K562 (cell line): ENCODE results near the gene PITHD1. TPM values are rescaled to one million over a fixed set of nuclear protein-coding genes. Genes with fewer than 3 reads are reported as not detected.

ENCODE experiments used
- CBFB ChIP-seq: sonication (generic); formaldehyde crosslinking; IDR thresholded peaks from 2 replicates; pipeline ENCODE4 v1.4.0; 2020; ENCODE audit warnings: mild to moderate bottlenecking, missing genetic modification reagents
- CREB3L1 ChIP-seq: fragments of 450-650 bp; IDR thresholded peaks from 2 replicates; pipeline ENCODE4 v1.6.1; 2014; ENCODE audit warnings: low read depth, mild to moderate bottlenecking, moderate library complexity, borderline replicate concordance
- HMGN3 ChIP-seq: IDR thresholded peaks from 2 replicates; pipeline ENCODE4 v1.6.1; 2011; ENCODE audit warnings: borderline replicate concordance, low read depth, mild to moderate bottlenecking, mixed read lengths, low read length; ENCODE audit not compliant: insufficient read length; ENCODE audit errors: extremely low read depth
- KDM5B ChIP-seq: fragments of 200-600 bp; sonication (generic); IDR thresholded peaks from 2 replicates; pipeline ENCODE4 v1.6.1; 2012; ENCODE audit warnings: low read depth, mild to moderate bottlenecking, moderate library complexity, low read length, control low read depth, inconsistent platforms; ENCODE audit not compliant: insufficient replicate concordance
- NFYB ChIP-seq: IDR thresholded peaks from 2 replicates; pipeline ENCODE4 v1.6.1; 2011; ENCODE audit warnings: mild to moderate bottlenecking, moderate library complexity; ENCODE audit not compliant: insufficient read length; ENCODE audit errors: extremely low read depth
- NKRF ChIP-seq: fragments of 450-650 bp; IDR thresholded peaks from 2 replicates; pipeline ENCODE4 v1.6.1; 2016; ENCODE audit warnings: borderline replicate concordance
- NONO ChIP-seq, 2 experiments: fragments of 200-400 bp in 1 of 2; fragments of 450-650 bp in 1 of 2; formaldehyde crosslinking in 1 of 2; IDR thresholded peaks; 2 replicates each; pipeline ENCODE4 v1.6.1; 2017; ENCODE audit warnings: low read depth in 2 of 2, mild to moderate bottlenecking in 2 of 2, moderate library complexity in 2 of 2, low read length in 1 of 2
- RBFOX2 ChIP-seq: fragments of 200-400 bp; formaldehyde crosslinking; IDR thresholded peaks from 2 replicates; pipeline ENCODE4 v1.6.1; 2017; ENCODE audit warnings: low read depth, mild to moderate bottlenecking, low read length, moderate library complexity
- REST ChIP-seq, 2 experiments: fragments of 450-650 bp; formaldehyde crosslinking in 1 of 2; IDR thresholded peaks; 2 replicates each; pipeline versions ENCODE4 v1.4.0 to v1.6.1; 2014 to 2020; ENCODE audit warnings: mild to moderate bottlenecking in 2 of 2, borderline replicate concordance in 1 of 2, low read depth in 1 of 2
- SMAD2 ChIP-seq: fragments of 150-350 bp; IDR thresholded peaks from 2 replicates; pipeline ENCODE4 v1.6.1; 2014; ENCODE audit warnings: low read depth, mild to moderate bottlenecking, low read length
- SMAD3 ChIP-seq: fragments of 450-650 bp; formaldehyde crosslinking; conservative IDR thresholded peaks from 2 replicates; pipeline ENCODE4 v1.4.0; 2020; ENCODE audit warnings: mild to moderate bottlenecking
- ZNF354B ChIP-seq: fragments of 250-450 bp; sonication (Bioruptor Pico); IDR thresholded peaks from 2 replicates; pipeline ENCODE4 v1.4.0; 2020
- polyA plus RNA-seq, 8 experiments: library from polyadenylated mRNA; depleted of rRNA in 4 of 8; stranded (reverse) in 5 of 8; unstranded in 3 of 8; fragments of >200 nt; fragmentation: Nextera tagmentation in 2 of 8; fragmentation: Illumina TruSeq in 1 of 8; extraction: Ambion mirVana in 2 of 8; extraction: Trizol in 1 of 8; gene quantifications; 2 replicates each; pipeline versions ENCODE4 v1.2.1 to v1.2.3, GENCODE V29; 2011 to 2014; ENCODE audit warnings: inconsistent platforms in 1 of 8, missing spikeins in 1 of 8
- total RNA-seq, 7 experiments: library from RNA; depleted of rRNA in 6 of 7; stranded (reverse); fragments of >200 nt in 6 of 7; fragmentation: Illumina TruSeq in 2 of 7; extraction: Trizol in 2 of 7; gene quantifications; 2 replicates each; pipeline versions ENCODE4 v1.2.1 to v1.2.3, GENCODE V29; 2011 to 2021; ENCODE audit warnings: low replicate concordance in 1 of 7

Gene PITHD1
- total and polyA plus RNA-seq, 9 of the 15 experiments (the other 6 are each of a cell fraction or from before 2014, with no cell fraction given): 46.5 to 175 (median 149) TPM

- TF ChIP-seq NKRF (peak; percentile 94), SMAD3 (CRISPR knock-in tag) (0 out of 2 replicates have a peak, but pooled peaks have one; percentile 19), KDM5B (peak; percentile 80), SMAD2 (no peak), ZNF354B (no peak), CBFB (peak; percentile 84), REST (IDR thresholded peaks at IDR 0.05; ENCODE audit: borderline replicate concordance) (peak; percentile 20; the same call in 1 of the 2 replicates), REST (CRISPR knock-in tag; IDR thresholded peaks at IDR 0.05; ENCODE audit: low read depth) (peak; percentile 51), NONO (IDR thresholded peaks at IDR 0.05; ENCODE audit: low read depth in 2 of 2, low read length in 1 of 2) (0 out of 4 replicates have a peak, but pooled peaks of 1 of the 2 experiments have one; percentile 48), HMGN3 (peak; percentile 80), CREB3L1 (peak; percentile 36; the same call in 1 of the 2 replicates), NFYB (no peak), RBFOX2 (peak; percentile 88)
Observed at GRCh38 chr1:23790696-23791515, 12.7 kb downstream of the PITHD1 start, which contains the start of gene LYPLA2 (continued).
